ENCODE data around the gene DENND4B. TPM values are rescaled to one million over a fixed set of nuclear protein-coding genes. Genes with fewer than 3 reads are reported as not detected.

DENND4B gene
- total and polyA plus RNA-seq, 2 of the 4 experiments (the other 2 are of a cell fraction), result 1.8 to 25.2 TPM

DNA sequence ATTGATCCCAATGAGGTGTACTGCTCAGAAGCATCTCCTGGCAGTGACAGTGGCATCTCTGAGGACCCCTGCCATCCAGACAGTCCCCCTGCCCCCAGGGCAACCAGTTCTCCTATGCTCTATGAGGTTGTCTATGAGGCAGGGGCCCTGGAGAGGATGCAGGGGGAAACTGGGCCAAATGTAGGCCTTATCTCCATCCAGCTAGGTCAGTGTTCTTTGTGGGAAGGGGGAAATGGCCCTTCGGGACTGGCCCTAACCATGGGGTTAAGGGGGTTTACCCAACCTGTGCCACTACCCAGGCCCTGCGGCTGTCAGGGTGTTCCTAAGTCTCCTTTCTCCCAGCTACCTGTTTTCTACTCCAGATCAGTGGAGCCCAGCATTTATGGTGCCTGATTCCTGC lies 22.5 kb upstream of the DENND4B start:
- H3K79me1 ChIP-seq (ENCODE audit: low read depth in 1 of 2, low read length in 2 of 2), result peaks cover 5 to 37% of the 10 kb centered on the region in 2 experiments; a peak in 3 of 4 replicates
- H3K9ac ChIP-seq (ENCODE audit: low read depth, low read length), result no peak overlapping the region
- no peak for ATAC-seq (ENCODE audit: low read depth)
- intact Hi-C loops (cut with micrococcal nuclease) (no loop called here), in situ Hi-C loops (cut with MboI; ENCODE audit: low sequenced_read_pairs) (loop anchor here (25.0 kb wide), 1 partner anchor 432 kb away; the partner anchor contains the start of genes S100A3, S100A4, S100A5 and S100A6), dilution Hi-C loops (cut with HindIII; ENCODE audit: low sequenced_read_pairs, unreplicated experiment) (no loop called here)
- no peak overlapping the region for H4K91ac ChIP-seq (ENCODE audit: insufficient read depth, low read depth, low read length)
- H3K9me3 ChIP-seq (ENCODE audit: control insufficient read depth, insufficient read depth, low read length), result no peaks in the 10 kb centered on the region
- H3K27ac ChIP-seq (ENCODE audit: insufficient read depth, low read length), result no peak overlapping the region
- no peak overlapping the region for H2BK15ac ChIP-seq (ENCODE audit: low read depth, low read length)
- no peak overlapping the region for H3K4me2 ChIP-seq (ENCODE audit: low read depth, low read length)
- H3K14ac ChIP-seq (replicated peaks; ENCODE audit: low read depth, low read length), result no peak overlapping the region
- no peak overlapping the region for H2BK5ac ChIP-seq (ENCODE audit: low read depth, low read length, poor library complexity, severe bottlenecking)
- H3K56ac ChIP-seq (ENCODE audit: extremely low read depth, insufficient read depth, low read length), result no peak overlapping the region
- ChIA-PET POLR2A (ENCODE audit: unreplicated experiment) (no interaction called here), CTCF (no interaction called here)
- WGBS, 2 experiments (ENCODE audit: extremely low coverage in 2 of 2, insufficient read length in 1 of 2), result no CpG with 5 or more reads among the region's 2 CpGs
- H3K36me3 ChIP-seq (ENCODE audit: control insufficient read depth, insufficient read depth, low read length), result peaks cover 11% of the 10 kb centered on the region
- H3K9me1 ChIP-seq (ENCODE audit: insufficient read depth, low read length), result peaks cover 11% of the 10 kb centered on the region
- H3K27me3 ChIP-seq (ENCODE audit: control insufficient read depth, insufficient read depth, low read length), result no peaks in the 10 kb centered on the region
- H2AK9ac ChIP-seq (replicated peaks; ENCODE audit: low read depth, low read length, poor library complexity), result peak overlapping the region; percentile 39
- no peak overlapping the region for H4K5ac ChIP-seq (ENCODE audit: low read depth, low read length)
- no peak overlapping the region for H3K18ac ChIP-seq (ENCODE audit: low read depth, low read length)
- no peak overlapping the region for H2AK5ac ChIP-seq (ENCODE audit: low read depth, low read length)
- peak overlapping the region; percentile 8 to 93; a peak in 2 of 4 replicates for H4K8ac ChIP-seq (ENCODE audit: low read depth in 2 of 2, low read length in 2 of 2)
- BruUV-seq (replicated peaks), result no TSS peak
- no peak overlapping the region for H2BK20ac ChIP-seq (ENCODE audit: low read depth, low read length)
- no peak overlapping the region for H3K4ac ChIP-seq (ENCODE audit: low read depth, low read length)
- H3K23ac ChIP-seq (ENCODE audit: low read depth, low read length), result no peak overlapping the region; the same call in 1 of the 2 replicates
- 0 out of 2 replicates have a peak, but pooled peaks cover 1% of the 10 kb centered on the region for H3K4me1 ChIP-seq (ENCODE audit: control insufficient read depth, insufficient read depth, low read length)
- DNase-seq, result no peak
- no peak overlapping the region for H3K4me3 ChIP-seq (ENCODE audit: insufficient read depth, low read depth, low read length)
- TF ChIP-seq CEBPB (IDR thresholded peaks at IDR 0.05; ENCODE audit: low read depth, low read length) (no peak), SMC3 (IDR thresholded peaks at IDR 0.05; ENCODE audit: low read depth, low read length) (no peak), MXI1 (IDR thresholded peaks at IDR 0.05; ENCODE audit: borderline replicate concordance, low read depth, low read length) (no peak)
- TF ChIP-seq, protein P1, sequence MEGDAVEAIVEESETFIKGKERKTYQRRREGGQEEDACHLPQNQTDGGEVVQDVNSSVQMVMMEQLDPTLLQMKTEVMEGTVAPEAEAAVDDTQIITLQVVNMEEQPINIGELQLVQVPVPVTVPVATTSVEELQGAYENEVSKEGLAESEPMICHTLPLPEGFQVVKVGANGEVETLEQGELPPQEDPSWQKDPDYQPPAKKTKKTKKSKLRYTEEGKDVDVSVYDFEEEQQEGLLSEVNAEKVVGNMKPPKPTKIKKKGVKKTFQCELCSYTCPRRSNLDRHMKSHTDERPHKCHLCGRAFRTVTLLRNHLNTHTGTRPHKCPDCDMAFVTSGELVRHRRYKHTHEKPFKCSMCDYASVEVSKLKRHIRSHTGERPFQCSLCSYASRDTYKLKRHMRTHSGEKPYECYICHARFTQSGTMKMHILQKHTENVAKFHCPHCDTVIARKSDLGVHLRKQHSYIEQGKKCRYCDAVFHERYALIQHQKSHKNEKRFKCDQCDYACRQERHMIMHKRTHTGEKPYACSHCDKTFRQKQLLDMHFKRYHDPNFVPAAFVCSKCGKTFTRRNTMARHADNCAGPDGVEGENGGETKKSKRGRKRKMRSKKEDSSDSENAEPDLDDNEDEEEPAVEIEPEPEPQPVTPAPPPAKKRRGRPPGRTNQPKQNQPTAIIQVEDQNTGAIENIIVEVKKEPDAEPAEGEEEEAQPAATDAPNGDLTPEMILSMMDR (conservative IDR thresholded peaks at IDR 0.05; ENCODE audit: low read depth, low read length), result no peak
- no peaks in the 10 kb centered on the region for H4K20me1 ChIP-seq (ENCODE audit: insufficient read depth, low read length)
- H2BK120ac ChIP-seq (ENCODE audit: low read depth, low read length), result no peak overlapping the region
- no peak overlapping the region for H2AFZ ChIP-seq (replicated peaks; ENCODE audit: low read length, poor library complexity)
